ENCODE results near the gene CCSER2.

- TF ChIP-seq ZFX (IDR thresholded peaks at IDR 0.05; ENCODE audit: borderline replicate concordance): no peak
- TF ChIP-seq CTCF (IDR thresholded peaks at IDR 0.05): no peak
These were observed 19.7 kb upstream of the CCSER2 start for GRCh38 chr10:84308481-84309304.
